Neural cell (in vitro differentiated cells): ENCODE measurements around the gene PCDH9. TPM values are rescaled to one million over a fixed set of nuclear protein-coding genes. Genes with fewer than 3 reads are reported as not detected.

Experiments used
- H2AFZ ChIP-seq: fragments of 200-600, 300-800 bp; sonication (generic), shearing (Covaris generic); 2 replicates; pipeline ENCODE4 v1.6.0; 2014; ENCODE audit warnings: low read depth, mild to moderate bottlenecking, antibody characterized with exemption, low read length, moderate library complexity
- H3F3A ChIP-seq: fragments of 200-600 bp; shearing (Covaris generic); 2 replicates; pipeline ENCODE4 v1.6.1; 2016; ENCODE audit warnings: mild to moderate bottlenecking, moderate library complexity, mixed read lengths, antibody characterized with exemption, low read length; ENCODE audit not compliant: insufficient read depth, poor library complexity, severe bottlenecking
- H3K27ac ChIP-seq: fragments of 200-600, 300-800 bp; sonication (generic), shearing (Covaris generic); 2 replicates; pipeline ENCODE4 v1.5.1; 2014; ENCODE audit warnings: mild to moderate bottlenecking, low read length, moderate library complexity
- H3K27me3 ChIP-seq: fragments of 300-800, 200-600 bp; sonication (generic), shearing (Covaris generic); 2 replicates; pipeline ENCODE4 v1.6.0; 2014; ENCODE audit warnings: mild to moderate bottlenecking, low read depth, low read length, moderate library complexity; ENCODE audit not compliant: insufficient read depth
- H3K36me3 ChIP-seq: fragments of 300-800, 200-600 bp; sonication (generic), shearing (Covaris generic); 2 replicates; pipeline ENCODE4 v1.5.1; 2014; ENCODE audit warnings: mild to moderate bottlenecking, antibody characterized with exemption, low read length, moderate library complexity; ENCODE audit not compliant: insufficient read depth
- H3K4me2 ChIP-seq: fragments of 300-800, 200-600 bp; sonication (generic), shearing (Covaris generic); 2 replicates; pipeline ENCODE4 v1.6.0; 2014; ENCODE audit warnings: mild to moderate bottlenecking, low read length
- H3K4me3 ChIP-seq: fragments of 300-800, 200-600 bp; sonication (generic), shearing (Covaris generic); 2 replicates; pipeline ENCODE4 v1.5.1; 2014; ENCODE audit warnings: mild to moderate bottlenecking, low read length, moderate library complexity
- H3K79me2 ChIP-seq: fragments of 200-600 bp; shearing (Covaris generic); replicated peaks from 2 replicates; pipeline ENCODE4 v1.6.0; 2014; ENCODE audit warnings: mild to moderate bottlenecking, low read length, moderate library complexity; ENCODE audit not compliant: insufficient read depth
- H3K9ac ChIP-seq: fragments of 300-800, 200-600 bp; sonication (generic), shearing (Covaris generic); 2 replicates; pipeline ENCODE4 v1.6.1; 2016; ENCODE audit warnings: mild to moderate bottlenecking, low read length, mixed read lengths
- H3K9me2 ChIP-seq: fragments of 200-600 bp; shearing (Covaris generic); 2 replicates; pipeline ENCODE4 v1.6.1; 2016; ENCODE audit warnings: mild to moderate bottlenecking, low read length, mixed read lengths; ENCODE audit not compliant: insufficient read depth
- H3K9me3 ChIP-seq: fragments of 200-600, 300-800 bp; sonication (generic), shearing (Covaris generic); 2 replicates; pipeline ENCODE4 v1.6.1; 2016; ENCODE audit warnings: mild to moderate bottlenecking, mixed run types, low read length, moderate library complexity, mixed read lengths
- H4K20me1 ChIP-seq: fragments of 200-600 bp; shearing (Covaris generic); 2 replicates; pipeline ENCODE4 v1.6.1; 2016; ENCODE audit warnings: mild to moderate bottlenecking, mixed run types; ENCODE audit not compliant: insufficient read depth
- EP300 ChIP-seq: fragments of 450-650 bp; conservative IDR thresholded peaks from 2 replicates; pipeline ENCODE4 v1.6.1; 2014; ENCODE audit warnings: antibody characterized with exemption, mild to moderate bottlenecking, moderate library complexity; ENCODE audit not compliant: poor library complexity, severe bottlenecking
- EZH2 ChIP-seq: fragments of 200-600, 300-800 bp; shearing (Covaris generic), sonication (generic); IDR thresholded peaks from 2 replicates; pipeline ENCODE4 v1.6.1; 2014; ENCODE audit warnings: antibody characterized with exemption, low read length, borderline replicate concordance, mild to moderate bottlenecking; ENCODE audit not compliant: insufficient read depth, poor library complexity, severe bottlenecking
- MXI1 ChIP-seq: fragments of 450-650 bp; conservative IDR thresholded peaks from 2 replicates; pipeline ENCODE4 v1.6.1; 2014; ENCODE audit warnings: antibody characterized with exemption, mild to moderate bottlenecking; ENCODE audit not compliant: poor library complexity, severe bottlenecking
- POLR2AphosphoS5 ChIP-seq: IDR thresholded peaks from 2 replicates; pipeline ENCODE4 v1.6.1; 2012
- RAD21 ChIP-seq: fragments of 450-650 bp; conservative IDR thresholded peaks from 2 replicates; pipeline ENCODE4 v1.6.1; 2014; ENCODE audit warnings: antibody characterized with exemption, mild to moderate bottlenecking, moderate library complexity
- SMC3 ChIP-seq: fragments of 450-650 bp; conservative IDR thresholded peaks from 2 replicates; pipeline ENCODE4 v1.6.1; 2014; ENCODE audit warnings: antibody characterized with exemption, mild to moderate bottlenecking, moderate library complexity; ENCODE audit not compliant: poor library complexity
- TAF1 ChIP-seq: IDR thresholded peaks from 2 replicates; pipeline ENCODE4 v1.6.1; 2012; ENCODE audit warnings: low read depth
- polyA plus RNA-seq: library from polyadenylated mRNA; depleted of rRNA; stranded (reverse); fragments of >200 nt; gene quantifications from 2 replicates; pipeline ENCODE4 v1.2.3, GENCODE V29; 2014
- TF ChIP-seq, protein P1 (sequence below): IDR thresholded peaks from 2 replicates; pipeline ENCODE4 v1.6.1; 2012; ENCODE audit warnings: borderline replicate concordance
- TF ChIP-seq, protein P2 (sequence below): fragments of 450-650 bp; IDR thresholded peaks from 2 replicates; pipeline ENCODE4 v1.5.1; 2014; ENCODE audit warnings: antibody characterized with exemption, mild to moderate bottlenecking, moderate library complexity; ENCODE audit not compliant: poor library complexity, severe bottlenecking

The PCDH9 gene
- polyA plus RNA-seq, 1 donor from 2014 or later = 4.6 TPM

DNA sequence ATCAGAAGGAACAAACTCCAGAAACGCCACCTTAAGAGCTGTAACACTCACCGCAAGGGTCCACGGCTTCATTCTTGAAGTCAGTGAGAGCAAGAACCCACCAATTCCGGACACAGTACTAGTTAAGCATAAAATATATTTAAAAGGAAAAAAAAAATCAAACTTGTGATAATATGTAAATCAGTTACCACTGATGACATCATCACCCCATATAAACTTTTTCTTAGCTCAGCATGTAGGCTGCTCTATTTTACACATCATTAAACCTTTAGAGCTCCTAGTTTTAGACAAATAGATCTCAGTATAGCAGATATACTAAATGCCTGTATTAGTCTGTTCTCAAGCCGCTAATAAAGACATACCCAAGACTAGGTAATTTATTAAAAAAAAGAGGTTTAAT is 668.1 kb downstream of the PCDH9 start:
- Histone ChIP-seq H3K9ac (no peak overlapping the region), H3K27me3 (no peaks in the 10 kb centered on the region), H3K4me3 (no peak overlapping the region), H3K79me2 (no peaks in the 10 kb centered on the region), H3K36me3 (no peaks in the 10 kb centered on the region), H3K4me2 (no peak overlapping the region), H4K20me1 (no peaks in the 10 kb centered on the region), H2AFZ (no peak overlapping the region), H3K9me3 (no peaks in the 10 kb centered on the region), H3K9me2 (no peaks in the 10 kb centered on the region), H3F3A (no peaks in the 10 kb centered on the region), H3K27ac (no peak overlapping the region)
- TF ChIP-seq MXI1 (no peak), EZH2 (no peak), EP300 (no peak), RAD21 (no peak), SMC3 (no peak), TAF1 (no peak), POLR2AphosphoS5 (no peak)
- TF ChIP-seq, protein P1, sequence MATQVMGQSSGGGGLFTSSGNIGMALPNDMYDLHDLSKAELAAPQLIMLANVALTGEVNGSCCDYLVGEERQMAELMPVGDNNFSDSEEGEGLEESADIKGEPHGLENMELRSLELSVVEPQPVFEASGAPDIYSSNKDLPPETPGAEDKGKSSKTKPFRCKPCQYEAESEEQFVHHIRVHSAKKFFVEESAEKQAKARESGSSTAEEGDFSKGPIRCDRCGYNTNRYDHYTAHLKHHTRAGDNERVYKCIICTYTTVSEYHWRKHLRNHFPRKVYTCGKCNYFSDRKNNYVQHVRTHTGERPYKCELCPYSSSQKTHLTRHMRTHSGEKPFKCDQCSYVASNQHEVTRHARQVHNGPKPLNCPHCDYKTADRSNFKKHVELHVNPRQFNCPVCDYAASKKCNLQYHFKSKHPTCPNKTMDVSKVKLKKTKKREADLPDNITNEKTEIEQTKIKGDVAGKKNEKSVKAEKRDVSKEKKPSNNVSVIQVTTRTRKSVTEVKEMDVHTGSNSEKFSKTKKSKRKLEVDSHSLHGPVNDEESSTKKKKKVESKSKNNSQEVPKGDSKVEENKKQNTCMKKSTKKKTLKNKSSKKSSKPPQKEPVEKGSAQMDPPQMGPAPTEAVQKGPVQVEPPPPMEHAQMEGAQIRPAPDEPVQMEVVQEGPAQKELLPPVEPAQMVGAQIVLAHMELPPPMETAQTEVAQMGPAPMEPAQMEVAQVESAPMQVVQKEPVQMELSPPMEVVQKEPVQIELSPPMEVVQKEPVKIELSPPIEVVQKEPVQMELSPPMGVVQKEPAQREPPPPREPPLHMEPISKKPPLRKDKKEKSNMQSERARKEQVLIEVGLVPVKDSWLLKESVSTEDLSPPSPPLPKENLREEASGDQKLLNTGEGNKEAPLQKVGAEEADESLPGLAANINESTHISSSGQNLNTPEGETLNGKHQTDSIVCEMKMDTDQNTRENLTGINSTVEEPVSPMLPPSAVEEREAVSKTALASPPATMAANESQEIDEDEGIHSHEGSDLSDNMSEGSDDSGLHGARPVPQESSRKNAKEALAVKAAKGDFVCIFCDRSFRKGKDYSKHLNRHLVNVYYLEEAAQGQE = no peak
- TF ChIP-seq, protein P2, sequence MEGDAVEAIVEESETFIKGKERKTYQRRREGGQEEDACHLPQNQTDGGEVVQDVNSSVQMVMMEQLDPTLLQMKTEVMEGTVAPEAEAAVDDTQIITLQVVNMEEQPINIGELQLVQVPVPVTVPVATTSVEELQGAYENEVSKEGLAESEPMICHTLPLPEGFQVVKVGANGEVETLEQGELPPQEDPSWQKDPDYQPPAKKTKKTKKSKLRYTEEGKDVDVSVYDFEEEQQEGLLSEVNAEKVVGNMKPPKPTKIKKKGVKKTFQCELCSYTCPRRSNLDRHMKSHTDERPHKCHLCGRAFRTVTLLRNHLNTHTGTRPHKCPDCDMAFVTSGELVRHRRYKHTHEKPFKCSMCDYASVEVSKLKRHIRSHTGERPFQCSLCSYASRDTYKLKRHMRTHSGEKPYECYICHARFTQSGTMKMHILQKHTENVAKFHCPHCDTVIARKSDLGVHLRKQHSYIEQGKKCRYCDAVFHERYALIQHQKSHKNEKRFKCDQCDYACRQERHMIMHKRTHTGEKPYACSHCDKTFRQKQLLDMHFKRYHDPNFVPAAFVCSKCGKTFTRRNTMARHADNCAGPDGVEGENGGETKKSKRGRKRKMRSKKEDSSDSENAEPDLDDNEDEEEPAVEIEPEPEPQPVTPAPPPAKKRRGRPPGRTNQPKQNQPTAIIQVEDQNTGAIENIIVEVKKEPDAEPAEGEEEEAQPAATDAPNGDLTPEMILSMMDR = no peak

DNA sequence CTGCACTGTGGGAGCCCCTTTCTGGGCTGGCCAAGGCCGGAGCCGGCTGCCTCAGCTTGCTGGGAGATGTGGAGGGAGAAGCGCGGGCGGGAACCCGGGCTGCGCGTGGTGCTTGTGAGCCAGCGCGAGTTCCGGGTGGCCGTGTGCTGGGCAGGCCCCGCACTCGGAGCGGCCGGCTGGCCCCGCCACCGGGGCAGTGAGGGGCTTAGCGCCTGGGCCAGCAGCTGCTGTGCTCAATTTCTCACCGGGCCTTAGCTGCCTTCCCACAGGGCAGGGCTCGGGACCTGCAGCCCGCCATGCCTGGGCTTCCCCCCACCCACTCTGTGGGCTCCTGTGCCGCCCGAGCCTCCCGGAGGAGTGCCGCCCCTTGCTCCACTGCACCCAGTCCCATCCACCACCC is 669.1 kb downstream of the PCDH9 start:
- Histone ChIP-seq H3K27me3 (no peaks in the 10 kb centered on the region), H3K27ac (no peak overlapping the region), H3K9ac (no peak overlapping the region), H4K20me1 (no peaks in the 10 kb centered on the region), H2AFZ (no peak overlapping the region), H3K79me2 (no peaks in the 10 kb centered on the region), H3K36me3 (no peaks in the 10 kb centered on the region), H3K9me2 (no peaks in the 10 kb centered on the region), H3F3A (no peaks in the 10 kb centered on the region), H3K9me3 (no peaks in the 10 kb centered on the region), H3K4me2 (no peak overlapping the region), H3K4me3 (no peak overlapping the region)
- TF ChIP-seq MXI1 (no peak), POLR2AphosphoS5 (no peak), SMC3 (no peak), RAD21 (no peak), EZH2 (no peak), EP300 (no peak), TAF1 (no peak)
- TF ChIP-seq, protein P1 = no peak
